ENCODE measurements around the gene NFYA.

- no peak for TF ChIP-seq GABPA (IDR thresholded peaks at IDR 0.05 in 1 of 2, conservative IDR thresholded peaks at IDR 0.05 in 1 of 2)
- no peak for TF ChIP-seq CTCF (IDR thresholded peaks at IDR 0.05; ENCODE audit: low read depth, low read length, missing input control)
- no peak for TF ChIP-seq ATF3 (IDR thresholded peaks at IDR 0.05)
- peak; percentile 21 to 48 for TF ChIP-seq RAD21 (IDR thresholded peaks at IDR 0.05)
- no peak for TF ChIP-seq ZBTB33 (IDR thresholded peaks at IDR 0.05)
- TF ChIP-seq TAF1 (conservative IDR thresholded peaks at IDR 0.05): no peak
- TF ChIP-seq REST (IDR thresholded peaks at IDR 0.05): no peak
- no peak for TF ChIP-seq JUND (IDR thresholded peaks at IDR 0.05)
- TF ChIP-seq YY1 (IDR thresholded peaks at IDR 0.05): no peak
- TF ChIP-seq HNF4G (IDR thresholded peaks at IDR 0.05): no peak
- no peak for TF ChIP-seq NR2F2 (IDR thresholded peaks at IDR 0.05)
- peak; percentile 15 for TF ChIP-seq MAX (IDR thresholded peaks at IDR 0.05)
- TF ChIP-seq RXRA (IDR thresholded peaks at IDR 0.05): peak in 1 of 2 donors; percentile 11
Measured at GRCh38 chr6:41090841-41091761, 18.3 kb downstream of the NFYA start.
